HG03066 (cell line): ENCODE data around the gene POGK.
A peak's percentile ranks its signal among the peaks of the same experiment; 100 is the strongest.
"Not testable (repeated sequence)": the region's sequence is repeated elsewhere in the genome, so short reads cannot be mapped to it uniquely, and the experiment has no call there.

Experiments used
- ATAC-seq: cut with Tn5 transposase; IDR thresholded peaks from one replicate; pipeline ENCODE4 v1.9.1; 2021; ENCODE audit warnings: low read depth; ENCODE audit not compliant: unreplicated experiment

The POGK gene, protein sequence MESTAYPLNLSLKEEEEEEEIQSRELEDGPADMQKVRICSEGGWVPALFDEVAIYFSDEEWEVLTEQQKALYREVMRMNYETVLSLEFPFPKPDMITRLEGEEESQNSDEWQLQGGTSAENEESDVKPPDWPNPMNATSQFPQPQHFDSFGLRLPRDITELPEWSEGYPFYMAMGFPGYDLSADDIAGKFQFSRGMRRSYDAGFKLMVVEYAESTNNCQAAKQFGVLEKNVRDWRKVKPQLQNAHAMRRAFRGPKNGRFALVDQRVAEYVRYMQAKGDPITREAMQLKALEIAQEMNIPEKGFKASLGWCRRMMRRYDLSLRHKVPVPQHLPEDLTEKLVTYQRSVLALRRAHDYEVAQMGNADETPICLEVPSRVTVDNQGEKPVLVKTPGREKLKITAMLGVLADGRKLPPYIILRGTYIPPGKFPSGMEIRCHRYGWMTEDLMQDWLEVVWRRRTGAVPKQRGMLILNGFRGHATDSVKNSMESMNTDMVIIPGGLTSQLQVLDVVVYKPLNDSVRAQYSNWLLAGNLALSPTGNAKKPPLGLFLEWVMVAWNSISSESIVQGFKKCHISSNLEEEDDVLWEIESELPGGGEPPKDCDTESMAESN

DNA sequence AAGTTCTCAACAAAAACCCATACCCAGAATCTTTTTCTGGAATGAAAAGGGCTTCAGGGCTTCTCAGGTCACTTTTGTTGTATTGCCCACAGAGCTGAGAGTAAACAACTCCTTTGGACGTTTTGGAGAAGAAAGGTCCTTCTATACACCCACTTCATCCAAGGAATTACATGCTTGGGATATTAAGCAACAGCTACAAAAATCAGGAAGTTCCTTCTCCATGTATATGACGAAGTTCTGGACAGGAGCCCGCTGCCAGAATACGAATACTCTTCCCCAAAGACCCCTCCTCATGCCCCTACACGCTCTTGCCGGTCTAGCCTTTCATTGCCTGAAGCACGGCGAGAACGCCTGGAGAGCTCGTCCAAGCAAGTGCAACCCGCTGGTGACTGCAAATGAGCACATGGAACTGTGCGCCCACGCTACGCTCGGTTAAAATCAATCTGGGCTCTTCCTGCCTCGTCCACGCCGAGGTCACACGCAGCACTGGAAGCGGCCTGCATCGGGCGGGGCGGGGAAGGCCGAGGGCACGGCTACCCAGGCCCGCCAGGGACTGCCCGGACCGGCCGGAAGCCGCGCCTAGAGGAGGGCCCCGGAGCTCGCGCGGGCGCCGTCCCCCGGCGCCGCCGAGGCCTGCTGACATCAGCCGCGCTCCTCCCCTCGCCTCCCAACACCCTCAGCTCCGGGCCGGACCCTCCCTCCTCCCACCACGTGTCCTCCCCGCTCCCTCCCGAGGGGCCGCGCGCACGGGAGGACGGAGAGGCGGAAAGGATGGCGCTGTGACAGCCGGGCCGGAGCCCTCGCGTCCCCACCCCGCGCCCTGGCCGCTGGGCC, at the start of gene POGK:
POGK (plus strand) TSS at position 710 of the 834 bp plus-strand sequence. CDS start 1,482 bp downstream, outside the sequence.
- peak; percentile 94 for ATAC-seq

DNA sequence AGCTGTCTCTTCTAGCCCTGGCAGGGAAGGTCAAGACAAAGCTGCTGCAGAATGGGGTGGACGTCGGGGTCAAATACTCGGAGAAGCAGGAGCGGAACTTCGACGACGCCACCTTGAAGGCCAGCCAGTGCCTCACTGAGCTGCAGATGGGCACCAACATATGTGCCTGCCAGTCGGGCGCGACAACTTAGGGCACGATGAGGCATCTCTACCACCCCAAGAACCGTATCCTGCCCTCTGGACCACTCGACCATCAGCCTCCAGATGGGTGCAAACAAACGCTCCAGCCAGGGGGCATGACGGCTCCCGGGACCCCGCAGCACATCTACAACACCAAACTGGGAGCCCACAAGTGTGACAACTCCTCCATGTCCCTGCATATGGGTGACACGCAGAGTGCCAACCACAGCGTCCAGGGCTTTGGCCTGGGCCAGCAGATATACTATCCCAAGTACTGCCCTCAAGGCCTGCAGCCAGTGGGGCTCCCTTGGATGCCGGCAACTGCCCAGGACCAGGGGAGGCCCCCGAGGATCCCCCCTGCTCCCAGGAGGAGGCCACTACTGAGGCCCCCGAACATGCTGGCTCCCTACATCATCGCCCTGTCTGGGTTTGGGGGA, 42.5 kb upstream of the POGK start:
- no peak for ATAC-seq

DNA sequence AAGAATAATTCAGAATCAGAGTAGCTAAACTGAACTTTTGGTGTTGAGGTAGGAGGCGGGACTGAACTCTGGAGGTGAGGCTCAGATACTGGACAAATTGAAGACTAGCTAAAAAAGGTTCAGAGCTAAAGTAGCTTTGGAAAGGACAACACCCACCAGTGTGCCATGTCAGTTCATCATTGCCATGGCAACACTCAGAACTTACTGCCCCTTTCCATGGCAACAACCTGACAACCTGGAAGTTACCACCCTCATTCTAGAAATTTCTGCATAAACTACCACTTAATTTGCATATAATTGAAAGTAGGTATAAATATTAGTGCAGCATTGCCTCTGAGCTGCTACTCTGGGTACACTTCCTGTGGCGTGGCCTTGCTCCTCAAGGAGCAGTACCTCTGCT, 30.3 kb upstream of the POGK start:
- no peak for ATAC-seq

DNA sequence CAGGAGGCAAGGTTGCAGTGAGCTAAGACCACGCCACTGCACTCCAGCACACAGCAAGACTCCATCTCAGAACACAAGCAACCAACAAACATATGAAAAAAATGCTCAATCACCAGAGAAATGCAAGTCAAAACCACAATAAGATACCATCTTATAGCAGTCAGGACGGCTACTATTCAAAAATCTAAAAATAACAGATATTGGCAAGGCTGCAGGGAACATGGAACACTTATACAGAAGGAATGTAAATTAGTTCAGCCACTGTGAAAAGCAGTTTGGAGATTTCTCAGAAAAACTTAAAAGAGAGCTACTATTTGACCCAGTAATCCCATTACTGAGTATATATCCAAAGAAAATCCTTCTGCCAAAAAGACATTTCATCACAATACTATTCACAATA, 27.6 kb upstream of the POGK start:
- no peak for ATAC-seq

DNA sequence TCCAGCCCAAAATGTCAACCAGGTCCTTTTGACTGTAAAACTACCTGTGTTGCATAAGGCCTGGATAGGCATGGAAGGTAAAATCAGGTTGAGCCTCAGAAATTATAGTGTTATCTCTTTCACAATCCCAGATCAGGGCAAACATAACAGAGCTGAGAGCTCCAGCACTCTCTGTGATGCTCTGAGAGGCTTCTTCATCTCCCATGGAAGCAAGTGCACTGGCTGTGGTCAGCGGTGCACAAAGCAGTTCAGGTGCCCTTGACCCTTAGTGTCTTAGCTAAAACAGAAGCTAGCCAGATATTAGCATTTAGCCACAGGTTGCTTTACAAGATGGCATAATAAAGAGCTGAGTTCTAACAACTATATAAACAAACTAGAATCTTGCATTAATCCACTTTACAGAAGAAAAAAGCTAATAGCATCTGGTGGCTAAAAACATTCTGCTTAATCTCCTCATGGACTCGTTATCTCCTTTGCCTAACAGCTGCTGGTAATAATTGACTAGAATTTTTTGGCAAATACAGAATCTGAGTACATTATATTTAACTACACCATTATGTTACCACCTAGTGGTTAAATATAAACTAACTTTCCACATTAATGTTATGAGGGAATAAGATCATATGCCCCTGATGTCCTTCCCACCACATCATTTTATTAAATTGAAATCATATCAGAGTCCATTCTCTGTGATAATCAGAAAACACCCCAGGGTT, 25.6 kb upstream of the POGK start:
- no peak for ATAC-seq

DNA sequence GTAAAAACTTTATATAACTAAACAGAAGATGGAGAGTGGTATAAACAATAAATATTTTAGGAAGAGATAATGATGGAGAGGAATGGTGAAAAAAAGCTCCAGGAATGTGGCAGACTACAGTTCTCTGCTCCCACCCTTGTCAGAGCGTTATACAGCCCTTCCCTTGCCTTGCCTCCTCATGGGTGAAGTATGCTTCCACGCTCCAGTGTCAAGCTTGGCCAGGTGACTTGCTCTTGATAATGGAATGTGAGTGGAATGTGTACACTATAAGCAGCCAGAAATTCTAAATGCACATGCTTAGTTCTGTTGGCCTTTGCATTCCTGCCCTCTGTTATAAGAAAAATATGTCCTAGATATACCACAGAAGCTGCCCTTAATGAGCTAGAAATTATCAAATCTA, 24.7 kb upstream of the POGK start:
- ATAC-seq, result no peak

DNA sequence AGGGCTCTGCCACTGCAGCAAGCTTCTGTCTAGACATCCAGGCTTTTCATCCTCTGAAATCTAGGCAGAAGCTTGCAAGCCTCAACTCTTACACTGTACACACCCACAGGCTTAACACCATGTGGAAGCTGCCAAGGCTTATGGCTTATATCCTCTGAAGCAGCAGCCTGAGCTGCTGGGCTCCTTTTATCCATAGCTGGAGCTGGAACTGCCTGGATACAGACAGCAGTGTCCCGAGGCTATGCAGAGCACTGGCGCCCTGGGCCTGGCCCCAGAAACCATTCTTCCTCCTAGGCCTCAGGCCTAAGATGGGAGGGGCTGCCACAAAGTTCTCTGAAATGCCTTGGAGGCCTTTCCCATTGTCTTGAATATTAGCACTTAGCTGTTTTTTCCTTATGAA, 19.3 kb upstream of the POGK start:
- no peak for ATAC-seq

DNA sequence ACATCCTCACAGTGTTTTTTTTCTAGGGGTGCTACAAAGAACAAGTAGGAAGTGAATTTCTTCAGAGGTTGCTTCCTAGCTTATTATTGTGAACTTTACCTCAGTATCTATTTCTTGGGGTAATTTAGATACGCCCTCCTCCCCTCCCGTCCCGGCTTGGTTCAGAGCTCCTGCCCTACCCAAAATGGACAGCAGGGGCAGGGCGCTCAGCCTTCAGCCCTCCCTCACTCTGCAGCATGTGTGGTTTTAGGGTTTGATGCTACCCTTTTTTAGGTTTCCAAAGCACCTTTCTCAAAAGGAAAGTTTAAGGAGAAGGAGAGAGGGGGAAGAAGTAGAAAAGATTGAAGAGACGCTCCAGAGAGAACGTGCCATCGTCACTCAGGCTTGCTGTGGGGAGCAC, 16.9 kb upstream of the POGK start:
- no peak for ATAC-seq

DNA sequence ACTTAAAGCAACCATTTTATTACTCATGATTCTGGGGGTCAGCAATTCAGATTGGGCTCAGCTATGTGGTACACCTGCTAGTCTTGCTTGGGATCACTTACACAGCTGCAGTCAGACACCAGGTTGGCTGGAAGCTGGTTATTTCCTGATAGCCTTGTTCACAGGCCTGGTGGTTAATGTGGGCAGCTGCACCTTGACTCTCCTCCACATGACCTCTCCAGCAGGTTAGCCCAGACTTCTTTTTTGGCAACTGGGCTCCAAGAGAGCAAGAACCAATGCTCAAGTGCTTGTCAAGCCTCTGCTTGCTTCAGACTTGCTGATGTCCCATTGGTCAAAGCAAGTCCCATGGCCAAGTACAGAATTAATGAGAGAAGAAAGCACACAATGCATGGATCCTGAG, 11.8 kb upstream of the POGK start:
- ATAC-seq, result no peak

DNA sequence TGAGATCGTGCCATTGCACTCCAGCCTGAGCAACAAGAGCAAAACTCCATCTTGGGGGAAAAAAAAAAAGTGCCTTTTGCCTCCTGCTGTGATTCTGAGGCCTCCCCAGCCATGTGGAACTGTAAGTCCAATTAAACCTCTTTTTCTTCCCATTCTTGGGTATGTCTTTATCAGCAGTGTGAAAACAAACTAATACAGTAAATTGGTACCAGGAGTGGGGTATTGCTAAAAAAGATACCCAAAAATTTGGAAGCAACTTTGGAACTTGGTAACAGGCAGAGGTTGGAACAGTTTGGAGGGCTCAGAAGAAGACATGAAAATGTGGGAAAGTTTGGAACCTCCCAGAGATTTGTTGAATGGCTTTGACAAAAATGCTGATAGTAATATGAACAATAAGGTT, 9.5 kb upstream of the POGK start:
- not testable (repeated sequence) for ATAC-seq

DNA sequence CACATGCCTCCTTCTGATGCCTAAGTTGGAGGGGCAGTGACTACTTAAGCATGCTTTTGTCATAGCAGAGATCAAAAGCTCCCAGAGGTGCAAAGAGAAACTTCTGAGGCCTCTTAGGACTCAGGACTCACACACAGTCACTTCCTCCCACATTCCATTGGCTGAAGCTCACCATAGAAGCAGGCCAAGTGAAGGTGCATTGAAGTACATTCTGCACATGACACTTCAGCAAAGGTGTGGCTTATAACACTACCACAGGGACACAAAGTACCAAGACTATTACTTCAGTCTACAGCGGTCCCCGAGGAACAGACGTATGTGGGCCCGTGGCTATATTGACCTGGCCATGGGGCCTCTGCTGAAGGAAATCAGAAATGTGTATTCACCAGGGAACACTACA, 2.5 kb upstream of the POGK start:
- ATAC-seq, result no peak

DNA sequence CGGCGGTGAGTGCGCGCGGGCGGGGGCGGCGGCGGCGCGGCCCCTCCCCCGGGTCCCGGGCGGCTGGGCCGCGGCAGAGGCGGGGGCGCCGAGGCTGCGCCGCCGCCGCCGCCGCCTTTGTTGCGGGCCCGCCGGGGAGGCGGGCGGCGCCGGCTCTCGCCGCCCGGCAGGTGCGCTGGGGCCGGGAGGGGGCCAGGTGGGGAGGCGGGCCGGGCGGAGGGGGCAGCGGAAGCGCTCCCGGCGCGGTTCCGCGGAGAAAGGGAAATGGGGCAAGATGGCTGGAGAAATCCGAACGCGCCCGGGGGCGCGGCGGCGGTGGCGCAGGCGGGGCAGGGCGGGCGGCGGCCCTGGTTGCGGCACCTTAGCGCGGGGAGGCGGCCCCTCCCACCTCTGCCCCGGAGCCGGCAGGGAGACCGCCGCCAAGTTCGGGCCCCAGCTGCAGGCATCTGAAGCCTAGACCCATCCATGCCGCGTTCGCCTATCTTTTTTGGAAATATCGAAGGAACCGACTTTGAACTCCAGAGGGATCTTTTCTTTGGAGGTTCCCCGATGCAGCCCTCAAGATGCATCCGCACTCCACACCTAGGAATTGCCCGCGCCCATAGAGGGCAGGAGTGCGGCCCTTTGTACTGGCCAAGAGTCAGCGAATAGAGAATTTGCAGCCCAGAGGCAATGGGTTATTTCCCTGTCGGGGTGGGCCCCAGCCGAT, 479 bp downstream of the POGK start:
- peak; percentile 26 for ATAC-seq

DNA sequence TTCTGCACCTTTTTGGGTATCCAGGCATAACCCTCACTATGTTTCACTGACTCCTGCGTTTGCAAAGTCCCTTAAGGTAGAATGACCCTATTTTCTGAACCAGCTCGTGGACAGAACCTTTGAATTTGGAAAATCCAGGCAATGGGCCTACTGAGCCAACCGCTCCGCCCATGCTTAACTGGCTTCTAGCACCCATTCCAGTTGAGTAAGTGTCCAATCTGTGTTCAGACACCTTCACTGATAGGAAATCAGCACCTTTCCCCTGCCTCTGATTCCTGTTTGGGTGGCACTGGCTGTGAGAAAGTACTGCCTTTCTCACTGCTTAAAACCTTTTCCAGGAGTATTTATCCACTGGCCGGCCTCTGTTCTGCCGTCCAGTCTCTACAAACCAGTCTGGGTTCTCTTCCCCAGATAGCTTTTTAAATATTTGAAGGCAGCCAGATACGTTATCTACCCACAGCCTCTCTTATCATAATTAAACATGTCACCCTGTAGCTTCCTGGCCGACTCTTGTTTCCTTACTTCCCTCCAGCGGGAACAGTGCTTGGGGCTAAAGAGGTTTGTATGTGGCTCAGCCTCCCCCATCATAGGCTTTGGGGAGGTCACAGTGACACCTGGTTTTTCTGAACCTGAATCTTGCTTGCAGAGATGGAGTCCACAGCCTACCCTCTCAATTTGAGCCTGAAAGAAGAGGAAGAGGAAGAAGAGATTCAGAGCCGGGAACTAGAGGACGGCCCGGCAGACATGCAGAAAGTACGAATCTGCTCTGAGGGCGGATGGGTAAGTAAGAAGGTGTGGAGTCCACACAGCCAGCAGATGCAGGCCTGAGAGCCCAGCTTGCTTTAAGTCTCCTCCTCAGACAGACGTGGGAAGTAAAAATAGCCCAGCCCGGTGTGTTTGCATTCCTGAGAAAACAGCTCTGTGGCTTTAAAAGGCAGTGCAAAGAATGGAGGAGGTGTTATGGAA, 1.3 kb downstream of the POGK start:
- no peak for ATAC-seq

DNA sequence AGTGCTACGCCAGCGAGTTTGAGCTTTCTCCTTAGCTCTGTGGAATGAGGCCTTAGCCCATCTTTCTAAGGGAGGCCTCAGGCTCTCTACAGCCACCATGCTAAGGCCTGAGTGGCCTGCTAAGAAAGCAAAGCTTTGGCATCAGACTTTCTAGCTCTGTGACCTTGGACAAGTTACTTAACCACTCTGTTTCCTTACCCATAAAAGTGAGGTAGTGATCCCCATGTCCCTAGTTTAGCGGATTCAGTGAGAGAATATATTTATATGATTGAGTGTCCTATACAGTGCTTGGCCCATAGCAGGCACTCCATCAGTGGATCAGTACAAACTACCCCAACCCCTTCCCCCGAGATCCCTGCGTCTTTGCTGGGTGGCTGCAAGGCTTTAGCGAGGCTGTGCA, 4.0 kb downstream of the POGK start:
- ATAC-seq, result no peak

DNA sequence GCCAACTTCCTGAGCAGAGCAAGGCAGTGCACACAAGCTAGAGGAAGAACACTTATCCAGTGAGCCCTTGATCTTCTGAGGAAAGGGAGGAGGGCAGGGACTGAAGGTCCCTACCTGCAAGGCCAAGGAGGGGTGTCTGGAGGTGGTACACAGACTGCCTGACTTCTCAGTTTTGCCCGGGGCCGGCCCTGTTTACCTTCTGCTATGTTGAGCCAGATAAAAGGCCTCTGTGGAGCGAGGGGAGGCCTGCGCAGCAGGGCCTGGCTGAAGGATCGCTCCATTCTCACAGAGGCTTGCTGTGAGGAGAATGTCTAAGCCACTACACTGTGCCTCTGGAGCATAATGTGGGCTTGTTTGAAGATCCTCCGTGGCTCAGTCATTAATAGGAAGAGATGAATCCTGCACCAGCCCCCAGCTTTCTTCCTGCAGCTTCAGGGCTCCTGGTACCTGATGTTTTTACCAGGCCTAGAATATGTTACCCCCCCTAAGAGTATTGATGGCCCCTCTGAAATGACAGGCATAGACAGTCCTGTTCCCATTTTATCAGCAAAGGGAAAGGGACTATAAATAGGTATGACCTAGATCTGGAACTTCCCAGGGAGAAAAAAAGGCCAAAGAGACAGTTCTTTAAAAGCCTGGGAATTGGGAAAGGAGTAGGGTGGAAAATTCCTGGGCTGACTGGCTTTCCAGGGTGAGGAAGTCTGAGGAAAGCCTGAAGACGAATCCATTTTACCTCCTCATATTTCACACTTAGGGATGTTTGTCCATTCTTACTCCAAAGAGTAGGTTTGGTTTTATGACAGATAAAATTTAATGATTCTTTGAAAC, 4.7 kb downstream of the POGK start:
- ATAC-seq, result no peak

DNA sequence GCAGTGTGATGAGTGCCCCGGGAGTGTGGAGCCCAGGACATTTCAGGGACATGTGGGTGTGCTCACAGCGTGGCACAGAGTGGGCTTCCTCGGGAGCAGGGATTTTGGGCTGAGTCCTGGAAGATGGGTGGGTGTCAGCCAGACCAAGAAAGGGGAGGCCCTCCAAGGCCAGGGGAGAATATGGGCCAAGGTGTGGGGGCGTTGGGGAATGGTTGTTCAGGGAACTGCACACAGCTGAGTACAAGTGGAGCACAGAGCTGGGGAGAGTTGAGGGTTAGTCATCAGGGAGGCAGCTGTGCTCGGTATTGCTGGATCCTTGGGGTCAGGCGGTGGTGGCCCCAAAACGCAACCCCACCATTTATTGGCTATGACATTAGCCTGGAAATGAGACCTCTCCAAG, 5.5 kb downstream of the POGK start:
- no peak for ATAC-seq

DNA sequence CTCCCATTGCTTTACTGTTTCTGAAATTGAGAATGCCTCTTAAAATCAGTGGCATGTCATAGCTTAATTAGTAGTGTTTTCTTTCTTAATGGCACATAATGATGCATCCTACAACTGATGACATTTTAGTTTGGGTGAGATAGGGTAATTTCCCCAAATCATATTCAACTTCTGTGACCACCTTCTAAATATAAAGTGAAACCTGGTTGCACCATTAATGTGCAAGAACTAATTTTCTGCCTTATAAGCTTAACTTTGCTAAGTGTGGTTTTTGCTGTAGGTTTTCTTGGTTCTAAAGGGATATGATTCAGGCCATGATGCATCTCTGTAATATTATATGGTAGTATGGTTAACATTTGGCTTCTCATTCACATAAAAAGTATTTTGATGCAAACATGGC, 8.9 kb downstream of the POGK start:
- no peak for ATAC-seq

DNA sequence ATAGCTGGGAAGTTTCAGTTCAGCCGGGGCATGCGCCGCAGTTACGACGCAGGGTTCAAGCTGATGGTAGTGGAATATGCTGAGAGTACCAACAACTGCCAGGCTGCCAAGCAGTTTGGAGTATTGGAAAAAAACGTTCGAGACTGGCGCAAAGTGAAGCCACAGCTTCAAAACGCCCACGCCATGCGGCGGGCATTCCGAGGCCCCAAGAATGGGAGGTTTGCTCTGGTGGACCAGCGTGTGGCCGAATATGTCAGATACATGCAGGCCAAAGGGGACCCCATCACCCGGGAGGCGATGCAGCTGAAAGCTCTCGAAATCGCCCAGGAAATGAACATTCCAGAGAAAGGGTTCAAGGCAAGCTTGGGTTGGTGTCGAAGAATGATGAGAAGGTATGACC, 9.9 kb downstream of the POGK start:
- no peak for ATAC-seq
